SK-N-SH (cell line): ENCODE measurements around the gene ASTN2. TPM values are rescaled to one million over a fixed set of nuclear protein-coding genes. Genes with fewer than 3 reads are reported as not detected.

Experiments
- CTCF ChIA-PET: fragments of 300-600, 350-600 bp; formaldehyde crosslinking; extraction: SDS; loops from one replicate; lab custom pipeline; 2021; lab: Yijun Ruan, JAX
- POLR2A ChIA-PET: fragments of 350-600 bp; sonication (Branson Sonifier 250); formaldehyde crosslinking; extraction: SDS; loops from one replicate; lab custom pipeline; 2020; ENCODE audit warnings: antibody characterized with exemption, inconsistent platforms; lab: Yijun Ruan, JAX
- DNase-seq: peaks from one replicate; pipeline ENCODE4 v3.0.0; 2012
- H2AFZ ChIP-seq: fragments of 200-600 bp; sonication (generic); 2 replicates; pipeline ENCODE4 v1.8.1; 2016; ENCODE audit warnings: antibody characterized with exemption, mild to moderate bottlenecking, low read depth
- H3F3A ChIP-seq: fragments of 200-600 bp; sonication (generic); replicated peaks from 2 replicates; pipeline ENCODE3; 2016; ENCODE audit warnings: antibody characterized with exemption, mild to moderate bottlenecking; ENCODE audit not compliant: insufficient read depth
- H3K27ac ChIP-seq, 2 experiments: fragments of 200-500 bp in 1 of 2; fragments of 200-600 bp in 1 of 2; sonication (Bioruptor generic) in 1 of 2; sonication (generic), shearing (Covaris generic) in 1 of 2; 2 replicates each; pipeline versions ENCODE4 v1.5.1 to v1.6.1; 2014 to 2016; ENCODE audit warnings: low read depth in 2 of 2, inconsistent platforms in 1 of 2, low read length in 1 of 2, mild to moderate bottlenecking in 1 of 2, mixed read lengths in 1 of 2
- H3K27me3 ChIP-seq: fragments of 200-600 bp; sonication (generic), shearing (Covaris generic); 2 replicates; pipeline ENCODE4 v1.6.1; 2016; ENCODE audit warnings: mixed run types; ENCODE audit not compliant: insufficient read depth
- H3K36me3 ChIP-seq, 2 experiments: fragments of 200-500 bp in 1 of 2; fragments of 200-600 bp in 1 of 2; sonication (Bioruptor generic) in 1 of 2; sonication (generic) in 1 of 2; replicated peaks in 1 of 2; 2 replicates each; pipeline versions ENCODE3 to v1.5.1; 2014 to 2016; ENCODE audit warnings: low read length in 1 of 2, mild to moderate bottlenecking in 1 of 2; ENCODE audit not compliant: insufficient read depth in 2 of 2, control insufficient read depth in 1 of 2
- H3K4me1 ChIP-seq, 2 experiments: fragments of 200-500 bp in 1 of 2; fragments of 200-600 bp in 1 of 2; sonication (Bioruptor generic) in 1 of 2; sonication (generic), shearing (Covaris generic) in 1 of 2; 2 replicates each; pipeline versions ENCODE4 v1.5.1 to v1.6.1; 2014 to 2016; ENCODE audit warnings: low read depth in 1 of 2, low read length in 1 of 2, mixed run types in 1 of 2; ENCODE audit not compliant: insufficient read depth in 2 of 2, control insufficient read depth in 1 of 2
- H3K4me2 ChIP-seq: fragments of 200-600 bp; sonication (generic), shearing (Covaris generic); 2 replicates; pipeline ENCODE4 v1.6.1; 2017; ENCODE audit warnings: mixed run types
- H3K4me3 ChIP-seq, 2 experiments: fragments of 200-500 bp in 1 of 2; fragments of 200-600 bp in 1 of 2; sonication (Bioruptor generic) in 1 of 2; sonication (generic), shearing (Covaris generic) in 1 of 2; 2 replicates each; pipeline versions ENCODE4 v1.5.1 to v1.8.1; 2014 to 2016; ENCODE audit warnings: low read depth in 2 of 2, inconsistent platforms in 1 of 2, low read length in 1 of 2, mild to moderate bottlenecking in 1 of 2, mixed read lengths in 1 of 2, moderate library complexity in 1 of 2
- H3K79me2 ChIP-seq: fragments of 200-600 bp; sonication (generic); 2 replicates; pipeline ENCODE4 v1.8.1; 2017; ENCODE audit warnings: mild to moderate bottlenecking; ENCODE audit not compliant: insufficient read depth
- H3K9ac ChIP-seq: fragments of 200-600 bp; sonication (generic); 2 replicates; pipeline ENCODE4 v1.6.1; 2017; ENCODE audit warnings: mixed run types
- H3K9me2 ChIP-seq: fragments of 200-600 bp; sonication (generic); 2 replicates; pipeline ENCODE4 v1.6.1; 2017; ENCODE audit warnings: mixed run types
- H3K9me3 ChIP-seq: fragments of 200-600 bp; sonication (generic); 2 replicates; pipeline ENCODE4 v1.6.1; 2017; ENCODE audit warnings: mixed run types, mild to moderate bottlenecking, moderate library complexity
- H4K20me1 ChIP-seq: fragments of 200-600 bp; sonication (generic); 2 replicates; pipeline ENCODE4 v1.6.1; 2017; ENCODE audit warnings: mild to moderate bottlenecking, mixed run types; ENCODE audit not compliant: insufficient read depth
- EP300 ChIP-seq, 2 experiments: IDR thresholded peaks; 2 replicates each; pipeline versions ENCODE4 v1.4.0 to v1.6.1; 2012; ENCODE audit warnings: borderline replicate concordance in 1 of 2, low read depth in 1 of 2, low read length in 1 of 2
- FOXJ3 ChIP-seq: sonication (generic); formaldehyde crosslinking; IDR thresholded peaks from 2 replicates; pipeline ENCODE4 v1.5.1; 2020; ENCODE audit warnings: mild to moderate bottlenecking, missing genetic modification reagents
- GABPA ChIP-seq: IDR thresholded peaks from 2 replicates; pipeline ENCODE4 v1.4.0; 2012; ENCODE audit warnings: low read depth, mild to moderate bottlenecking
- GATA2 ChIP-seq: sonication (generic); formaldehyde crosslinking; IDR thresholded peaks from 2 replicates; pipeline ENCODE4 v1.5.0; 2020; ENCODE audit warnings: mild to moderate bottlenecking, missing genetic modification reagents
- IRF3 ChIP-seq: fragments of 150-350 bp; IDR thresholded peaks from 2 replicates; pipeline ENCODE4 v1.6.1; 2016; ENCODE audit warnings: mild to moderate bottlenecking, low read depth, low read length
- JUND ChIP-seq: IDR thresholded peaks from 2 replicates; pipeline ENCODE4 v1.4.0; 2012
- MEF2A ChIP-seq: IDR thresholded peaks from 2 replicates; pipeline ENCODE4 v1.4.0; 2012; ENCODE audit warnings: low read depth, borderline replicate concordance
- NFIC ChIP-seq: IDR thresholded peaks from 2 replicates; pipeline ENCODE4 v1.4.0; 2012; ENCODE audit warnings: borderline replicate concordance
- NRF1 ChIP-seq: IDR thresholded peaks from 2 replicates; pipeline ENCODE4 v1.6.1; 2012; ENCODE audit warnings: low read depth, mild to moderate bottlenecking, low read length
- POLR2AphosphoS5 ChIP-seq: IDR thresholded peaks from 2 replicates; pipeline ENCODE4 v1.6.1; 2012; ENCODE audit warnings: low read depth, low read length
- SIN3A ChIP-seq: IDR thresholded peaks from 2 replicates; pipeline ENCODE4 v1.6.1; 2012; ENCODE audit warnings: low read depth, mild to moderate bottlenecking, low read length, moderate library complexity, borderline replicate concordance
- USF1 ChIP-seq: IDR thresholded peaks from 2 replicates; pipeline ENCODE4 v1.4.0; 2012; ENCODE audit warnings: low read depth, borderline replicate concordance
- USF2 ChIP-seq: fragments of 150-350 bp; IDR thresholded peaks from 2 replicates; pipeline ENCODE4 v1.6.1; 2017; ENCODE audit warnings: antibody characterized with exemption, low read length, low read depth, borderline replicate concordance
- ZBTB33 ChIP-seq: IDR thresholded peaks from 2 replicates; pipeline ENCODE4 v1.4.0; 2012; ENCODE audit warnings: low read depth, borderline replicate concordance
- WGBS: methylation state at CpG from one replicate; pipeline ENCODE4 v1.1.6; 2017; ENCODE audit warnings: low lambda C conversion rate; 5-methylcytosine and 5-hydroxymethylcytosine counted together
- polyA plus RNA-seq, 3 experiments: library from polyadenylated mRNA; depleted of rRNA; stranded (reverse); fragments of >200 nt; gene quantifications; 2 replicates each; pipeline ENCODE4 v1.2.3, GENCODE V29; 2012
- TF ChIP-seq, protein P1 (sequence below): fragments of 200-600 bp; sonication (generic); IDR thresholded peaks from 2 replicates; pipeline ENCODE4 v1.6.1; 2017; ENCODE audit warnings: antibody characterized with exemption, mild to moderate bottlenecking, moderate library complexity
- TF ChIP-seq, protein P2 (sequence below): IDR thresholded peaks from 2 replicates; pipeline ENCODE4 v1.6.1; 2012; ENCODE audit warnings: mild to moderate bottlenecking, low read depth, low read length, moderate library complexity

ASTN2 gene
- polyA plus RNA-seq, 1 of the 3 experiments (the other 2 are of a cell fraction) = 6.6 TPM

DNA sequence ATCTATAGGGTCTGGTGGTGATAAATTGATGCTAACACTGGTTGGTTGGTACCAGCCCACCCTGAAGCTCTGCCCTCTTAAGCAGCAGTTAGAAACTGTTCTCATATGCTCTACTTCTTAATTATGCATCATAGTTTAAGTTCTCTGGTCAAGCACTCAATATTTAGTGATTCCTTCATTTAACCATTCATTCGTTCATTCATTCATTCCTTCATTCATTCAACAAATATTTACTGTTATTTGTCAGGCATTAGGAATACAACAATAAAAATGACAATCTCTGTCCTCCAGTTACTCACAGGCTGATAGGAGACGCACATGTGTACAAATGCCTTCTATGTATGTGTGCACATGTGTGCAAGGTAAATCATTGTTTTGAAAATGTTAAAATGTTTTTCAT lies 673.1 kb downstream of the ASTN2 start:
- H3K79me2 ChIP-seq = no peaks in the 10 kb centered on the region
- no peak for DNase-seq
- H3K4me3 ChIP-seq = no peak overlapping the region
- 45% methylated on average over 2 of the region's 2 CpGs for WGBS
- ChIA-PET CTCF (interaction anchor here (1.2 to 1.9 kb wide), 3 partner anchors 11 to 119 kb away, joined by 3 to 13 read pairs (median 5); no protein-coding TSS in a partner anchor), POLR2A (no interaction called here)
- H3K9me2 ChIP-seq = no peaks in the 10 kb centered on the region
- H3F3A ChIP-seq = no peaks in the 10 kb centered on the region
- H4K20me1 ChIP-seq = no peaks in the 10 kb centered on the region
- no peak overlapping the region for H2AFZ ChIP-seq
- no peaks in the 10 kb centered on the region; a peak in 1 of 4 replicates for H3K4me1 ChIP-seq
- no peak overlapping the region for H3K4me2 ChIP-seq
- TF ChIP-seq FOXJ3 = no peak
- no peak for TF ChIP-seq ZBTB33
- no peak for TF ChIP-seq EP300 (IDR thresholded peaks at IDR 0.05; ENCODE audit: borderline replicate concordance in 1 of 2, low read depth in 1 of 2, low read length in 1 of 2)
- TF ChIP-seq POLR2AphosphoS5 = no peak
- no peak for TF ChIP-seq NFIC
- TF ChIP-seq IRF3 = no peak
- no peak for TF ChIP-seq GABPA
- TF ChIP-seq MEF2A = no peak
- TF ChIP-seq, protein P1, sequence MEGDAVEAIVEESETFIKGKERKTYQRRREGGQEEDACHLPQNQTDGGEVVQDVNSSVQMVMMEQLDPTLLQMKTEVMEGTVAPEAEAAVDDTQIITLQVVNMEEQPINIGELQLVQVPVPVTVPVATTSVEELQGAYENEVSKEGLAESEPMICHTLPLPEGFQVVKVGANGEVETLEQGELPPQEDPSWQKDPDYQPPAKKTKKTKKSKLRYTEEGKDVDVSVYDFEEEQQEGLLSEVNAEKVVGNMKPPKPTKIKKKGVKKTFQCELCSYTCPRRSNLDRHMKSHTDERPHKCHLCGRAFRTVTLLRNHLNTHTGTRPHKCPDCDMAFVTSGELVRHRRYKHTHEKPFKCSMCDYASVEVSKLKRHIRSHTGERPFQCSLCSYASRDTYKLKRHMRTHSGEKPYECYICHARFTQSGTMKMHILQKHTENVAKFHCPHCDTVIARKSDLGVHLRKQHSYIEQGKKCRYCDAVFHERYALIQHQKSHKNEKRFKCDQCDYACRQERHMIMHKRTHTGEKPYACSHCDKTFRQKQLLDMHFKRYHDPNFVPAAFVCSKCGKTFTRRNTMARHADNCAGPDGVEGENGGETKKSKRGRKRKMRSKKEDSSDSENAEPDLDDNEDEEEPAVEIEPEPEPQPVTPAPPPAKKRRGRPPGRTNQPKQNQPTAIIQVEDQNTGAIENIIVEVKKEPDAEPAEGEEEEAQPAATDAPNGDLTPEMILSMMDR = no peak
- TF ChIP-seq SIN3A = no peak
- no peak for TF ChIP-seq USF1
- no peak for TF ChIP-seq USF2
- no peak for TF ChIP-seq JUND
- no peak for TF ChIP-seq NRF1
- TF ChIP-seq GATA2 (CRISPR knock-in tag) = no peak
- TF ChIP-seq, protein P2, sequence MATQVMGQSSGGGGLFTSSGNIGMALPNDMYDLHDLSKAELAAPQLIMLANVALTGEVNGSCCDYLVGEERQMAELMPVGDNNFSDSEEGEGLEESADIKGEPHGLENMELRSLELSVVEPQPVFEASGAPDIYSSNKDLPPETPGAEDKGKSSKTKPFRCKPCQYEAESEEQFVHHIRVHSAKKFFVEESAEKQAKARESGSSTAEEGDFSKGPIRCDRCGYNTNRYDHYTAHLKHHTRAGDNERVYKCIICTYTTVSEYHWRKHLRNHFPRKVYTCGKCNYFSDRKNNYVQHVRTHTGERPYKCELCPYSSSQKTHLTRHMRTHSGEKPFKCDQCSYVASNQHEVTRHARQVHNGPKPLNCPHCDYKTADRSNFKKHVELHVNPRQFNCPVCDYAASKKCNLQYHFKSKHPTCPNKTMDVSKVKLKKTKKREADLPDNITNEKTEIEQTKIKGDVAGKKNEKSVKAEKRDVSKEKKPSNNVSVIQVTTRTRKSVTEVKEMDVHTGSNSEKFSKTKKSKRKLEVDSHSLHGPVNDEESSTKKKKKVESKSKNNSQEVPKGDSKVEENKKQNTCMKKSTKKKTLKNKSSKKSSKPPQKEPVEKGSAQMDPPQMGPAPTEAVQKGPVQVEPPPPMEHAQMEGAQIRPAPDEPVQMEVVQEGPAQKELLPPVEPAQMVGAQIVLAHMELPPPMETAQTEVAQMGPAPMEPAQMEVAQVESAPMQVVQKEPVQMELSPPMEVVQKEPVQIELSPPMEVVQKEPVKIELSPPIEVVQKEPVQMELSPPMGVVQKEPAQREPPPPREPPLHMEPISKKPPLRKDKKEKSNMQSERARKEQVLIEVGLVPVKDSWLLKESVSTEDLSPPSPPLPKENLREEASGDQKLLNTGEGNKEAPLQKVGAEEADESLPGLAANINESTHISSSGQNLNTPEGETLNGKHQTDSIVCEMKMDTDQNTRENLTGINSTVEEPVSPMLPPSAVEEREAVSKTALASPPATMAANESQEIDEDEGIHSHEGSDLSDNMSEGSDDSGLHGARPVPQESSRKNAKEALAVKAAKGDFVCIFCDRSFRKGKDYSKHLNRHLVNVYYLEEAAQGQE = no peak
- no peak overlapping the region for H3K9ac ChIP-seq
- no peaks in the 10 kb centered on the region for H3K36me3 ChIP-seq
- H3K27ac ChIP-seq = no peak overlapping the region
- H3K9me3 ChIP-seq = no peaks in the 10 kb centered on the region
- no peaks in the 10 kb centered on the region for H3K27me3 ChIP-seq
